HEK293T (cell line): ENCODE results near the gene KCNH6.

Source experiments
- BHLHE40 ChIP-seq: fragments of 450-650 bp; IDR thresholded peaks from 2 replicates; pipeline ENCODE4 v1.6.1; 2016; ENCODE audit warnings: mild to moderate bottlenecking, moderate library complexity, borderline replicate concordance
- CTBP1 ChIP-seq: fragments of 450-650 bp; IDR thresholded peaks from 2 replicates; pipeline ENCODE4 v1.6.1; 2016; ENCODE audit warnings: borderline replicate concordance
- FOXM1 ChIP-seq: fragments of 450-650 bp; IDR thresholded peaks from 2 replicates; pipeline ENCODE4 v1.6.1; 2017; ENCODE audit warnings: mild to moderate bottlenecking, borderline replicate concordance
- HDGF ChIP-seq: fragments of 450-650 bp; IDR thresholded peaks from 2 replicates; pipeline ENCODE4 v1.6.1; 2017; ENCODE audit warnings: antibody characterized with exemption, borderline replicate concordance
- PKNOX1 ChIP-seq: fragments of 450-650 bp; IDR thresholded peaks from 2 replicates; pipeline ENCODE4 v1.6.1; 2016
- SP1 ChIP-seq: fragments of 450-650 bp; IDR thresholded peaks from 2 replicates; pipeline ENCODE4 v1.6.1; 2017

GRCh38 chr17:63490329-63490728 is 32.8 kb upstream of the KCNH6 start:
- TF ChIP-seq BHLHE40 (no peak), CTBP1 (no peak), PKNOX1 (no peak), FOXM1 (no peak), SP1 (no peak), HDGF (no peak)
